KBM-7 (cell line): Measurements from ENCODE around the gene ELAVL4.

Source experiments
- DNase-seq: peaks from one replicate; pipeline ENCODE4 v3.0.0-alpha.2; 2015
- in situ Hi-C: fragments of 300-500 bp; cut with MboI; formaldehyde crosslinking; loops from 2 replicates; pipeline ENCODE4 v1.14.3; 2020; ENCODE audit warnings: low sequenced_read_pairs, low pct_unique_long_range_greater_than_20kb, mixed read lengths

ELAVL4 gene

GRCh38 chr1:50172299-50172698 is 63.6 kb downstream of the ELAVL4 start:
- in situ Hi-C loops, result no loop called here
- DNase-seq, result no peak

GRCh38 chr1:50174101-50174500 is 65.4 kb downstream of the ELAVL4 start:
- no peak for DNase-seq
- in situ Hi-C loops, result no loop called here

- in situ Hi-C loops, result no loop called here
- no peak for DNase-seq
These were observed 67.3 kb downstream of the ELAVL4 start for GRCh38 chr1:50175719-50176639.

DNA sequence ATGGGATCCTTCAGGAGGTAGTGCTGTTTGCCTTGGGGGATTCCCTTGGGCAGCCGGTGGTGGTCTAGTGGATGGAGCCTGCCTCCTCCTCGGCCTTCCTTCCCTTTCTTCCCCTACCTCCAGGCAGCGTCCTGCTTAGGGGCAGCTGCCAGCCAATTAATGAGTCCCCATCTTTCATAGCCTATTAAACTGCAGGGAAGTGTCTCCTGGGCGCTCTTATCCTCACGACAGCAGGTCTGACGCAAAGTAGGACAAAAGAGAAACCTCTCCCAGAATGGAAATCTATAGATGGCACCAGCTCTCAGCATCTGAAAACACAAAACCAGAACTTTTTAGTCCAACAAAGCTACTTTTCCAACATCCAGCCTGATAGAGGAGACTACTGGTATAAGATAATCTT is 69.3 kb downstream of the ELAVL4 start:
- no peak for DNase-seq
- in situ Hi-C loops, result no loop called here

GRCh38 chr1:50179639-50180038 is 70.9 kb downstream of the ELAVL4 start:
- DNase-seq, result no peak
- in situ Hi-C loops, result no loop called here

DNA sequence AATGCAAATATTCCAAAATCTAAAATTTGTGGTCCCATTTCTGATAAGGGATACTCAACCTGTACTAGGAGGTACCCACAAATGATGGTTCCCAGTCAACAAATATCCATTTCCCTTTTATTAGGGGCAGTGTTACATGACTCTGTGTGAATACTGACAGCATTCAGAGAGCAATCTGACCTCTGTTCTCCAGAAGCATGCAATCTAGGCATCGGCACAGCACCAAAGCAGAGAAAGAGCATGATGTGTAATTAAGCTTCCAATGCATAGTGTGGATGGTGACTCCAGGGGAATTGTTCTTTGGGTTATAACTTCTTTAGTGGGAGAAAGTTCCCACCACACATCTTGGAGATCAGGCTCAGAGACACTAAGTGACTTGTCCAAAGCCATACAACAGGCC is 71.6 kb downstream of the ELAVL4 start:
- in situ Hi-C loops, result no loop called here
- no peak for DNase-seq

GRCh38 chr1:50181027-50181663 is 72.4 kb downstream of the ELAVL4 start:
- in situ Hi-C loops, result no loop called here
- DNase-seq, result no peak

DNA sequence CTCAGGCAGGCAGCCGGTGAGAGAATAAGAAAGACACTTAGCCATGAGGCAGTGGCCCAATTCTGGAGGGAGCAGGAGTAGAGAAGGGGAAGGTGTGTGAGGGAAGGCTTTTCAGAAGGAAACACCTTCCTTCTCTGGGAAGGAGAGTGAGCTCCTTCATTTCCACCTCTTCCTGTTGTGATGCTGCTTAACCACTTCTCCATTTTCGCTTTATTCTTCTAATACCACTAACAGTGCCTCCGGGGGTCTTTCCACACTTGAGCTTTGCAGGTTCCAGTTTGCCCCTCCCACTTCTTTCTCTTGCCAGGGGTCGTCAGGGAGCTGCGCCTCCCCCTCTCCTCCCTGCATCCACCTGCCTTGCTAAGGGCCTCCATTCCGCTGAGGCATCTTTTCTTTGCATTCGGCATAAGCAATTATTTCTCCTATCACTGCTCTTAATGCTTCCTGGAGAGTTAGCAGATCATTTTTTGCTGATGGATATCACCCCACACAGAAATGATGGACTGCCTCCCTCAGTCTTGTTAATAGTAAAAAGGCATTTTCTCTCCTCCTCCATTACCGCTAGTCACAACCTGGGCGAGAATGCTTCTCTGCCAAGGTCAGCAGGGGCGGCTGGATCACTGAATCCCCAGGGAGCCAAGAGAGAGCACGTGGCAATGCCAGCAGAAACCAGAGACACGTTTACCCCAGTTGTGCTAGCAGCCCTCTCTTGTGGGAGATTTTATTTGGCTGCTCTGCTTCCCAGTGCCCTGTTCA is 74.8 kb downstream of the ELAVL4 start:
- peak; percentile 15 for DNase-seq
- in situ Hi-C loops, result no loop called here

DNA sequence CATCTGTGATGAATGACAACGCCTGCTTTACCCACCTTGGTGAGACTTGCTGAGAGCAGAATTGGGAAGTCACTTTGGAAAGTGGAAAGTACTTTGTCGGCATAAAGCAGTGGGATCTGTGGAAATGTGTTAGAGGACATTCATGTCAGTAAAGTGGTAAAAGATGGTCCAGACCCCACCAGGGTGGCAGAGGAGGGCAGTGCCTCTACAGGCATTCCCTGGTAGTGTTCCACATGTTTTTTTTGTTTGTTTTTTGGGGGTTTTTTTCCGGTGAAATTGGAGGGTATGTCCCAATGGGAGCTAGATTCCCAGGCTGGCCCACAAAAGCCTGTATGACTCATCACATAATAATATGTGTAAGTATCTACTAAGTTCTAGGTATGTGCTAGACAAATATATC is 80.6 kb downstream of the ELAVL4 start:
- in situ Hi-C loops, result no loop called here

DNA sequence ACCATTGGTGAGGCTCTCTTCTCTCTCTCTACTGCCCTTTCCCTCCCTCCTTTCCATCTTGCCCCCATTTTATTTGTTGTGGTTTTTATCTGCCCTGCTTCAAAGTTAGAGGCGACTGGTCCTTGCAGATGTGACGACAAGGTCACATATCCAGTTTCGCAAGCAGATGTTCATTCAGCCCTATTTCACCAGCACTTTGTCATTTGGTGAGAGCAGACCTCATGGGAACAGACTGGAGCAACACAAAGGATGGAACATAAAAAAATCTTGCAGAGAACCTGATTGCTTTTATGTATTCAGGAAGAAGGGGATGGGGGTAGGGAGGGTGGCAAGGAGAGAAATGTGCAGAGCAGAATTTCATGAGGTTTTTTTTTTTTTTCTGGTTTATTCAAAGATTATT is 84.3 kb downstream of the ELAVL4 start:
- DNase-seq, result no peak
- in situ Hi-C loops, result no loop called here

More for the DNA sequence above, 80.6 kb downstream of the ELAVL4 start:
- no peak for DNase-seq

GRCh38 chr1:50195205-50195604 is 86.5 kb downstream of the ELAVL4 start:
- no peak for DNase-seq
- in situ Hi-C loops, result no loop called here

DNA sequence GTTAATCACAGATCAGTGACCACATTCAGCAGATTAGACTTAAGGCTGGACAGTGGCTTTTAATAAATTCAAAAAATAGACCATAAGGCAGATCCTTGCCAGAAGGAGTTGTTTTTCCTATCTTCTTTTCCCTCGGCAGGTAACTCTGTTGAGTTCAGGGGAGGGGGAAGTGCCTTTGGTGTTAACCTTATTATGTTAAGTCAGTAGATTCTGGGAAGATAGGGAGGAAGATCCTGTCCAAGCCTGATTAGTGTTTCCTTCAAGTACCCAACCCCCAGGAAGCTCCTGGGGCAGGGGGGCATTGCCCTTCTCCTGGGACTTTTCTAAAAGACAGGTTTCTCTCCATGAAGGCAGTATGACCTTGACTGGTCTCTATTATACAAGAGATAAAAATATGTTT is 87.4 kb downstream of the ELAVL4 start:
- in situ Hi-C loops, result no loop called here
- DNase-seq, result no peak

DNA sequence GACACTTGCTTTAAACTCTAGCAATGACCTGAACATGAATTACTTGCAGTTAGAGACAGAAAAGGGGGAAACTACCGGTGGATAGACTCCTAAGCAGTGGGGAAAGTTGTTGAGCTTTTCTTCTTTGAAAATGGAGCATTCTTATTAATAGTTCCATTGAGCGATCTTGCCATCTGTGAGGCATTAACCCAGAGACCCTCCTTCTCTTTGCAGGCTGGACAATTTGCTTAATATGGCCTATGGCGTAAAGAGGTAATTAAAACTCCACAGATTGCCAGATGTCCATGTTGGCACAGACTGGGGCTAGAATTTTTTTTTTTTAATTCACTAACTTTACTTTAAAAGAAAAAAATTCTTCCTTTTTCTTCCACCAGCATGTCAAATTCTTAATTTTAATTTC is 88.5 kb downstream of the ELAVL4 start:
- in situ Hi-C loops, result no loop called here
- DNase-seq, result no peak

DNA sequence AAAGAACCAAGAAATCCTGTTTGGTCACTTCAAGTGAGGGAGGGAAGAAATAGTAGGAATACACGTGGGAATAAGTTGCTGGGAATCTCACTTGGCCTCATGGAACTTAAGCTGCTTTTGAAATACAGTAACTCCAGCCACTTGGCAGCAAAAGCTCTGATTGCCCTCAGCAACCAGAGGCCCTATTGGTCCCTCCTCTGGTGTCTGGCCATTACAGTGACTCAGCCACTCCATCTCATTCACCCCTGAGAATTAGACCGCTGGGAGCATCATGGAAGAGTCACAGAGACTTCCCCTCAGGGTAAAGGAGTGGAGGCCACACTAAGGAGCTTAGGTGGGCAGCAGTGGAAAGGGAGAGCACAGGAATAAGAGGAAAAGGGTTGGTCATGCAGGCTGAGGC is 99.6 kb downstream of the ELAVL4 start:
- in situ Hi-C loops, result no loop called here
- no peak for DNase-seq

GRCh38 chr1:50208756-50209155 is 100.0 kb downstream of the ELAVL4 start:
- in situ Hi-C loops, result no loop called here
- DNase-seq, result no peak

DNA sequence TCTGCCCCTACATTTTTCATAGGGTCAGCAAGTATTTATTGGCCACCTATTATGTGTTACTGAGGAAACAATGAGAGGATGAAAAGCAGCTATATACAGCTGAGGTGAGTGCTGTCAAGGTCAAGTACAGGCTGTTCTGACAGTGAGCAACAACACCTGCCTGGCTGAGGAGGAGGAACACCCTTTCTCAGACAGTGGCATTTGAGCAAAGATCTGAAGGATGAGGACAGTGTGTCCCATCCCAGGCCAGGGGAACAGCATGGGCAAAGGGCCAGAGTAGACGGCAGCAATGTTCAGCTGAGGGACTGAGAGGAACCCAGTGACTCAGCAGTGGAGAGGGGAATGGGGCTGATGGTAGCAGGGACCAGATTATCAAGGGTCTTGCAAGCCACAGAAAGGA is 101.0 kb downstream of the ELAVL4 start:
- in situ Hi-C loops, result no loop called here
- DNase-seq, result no peak

DNA sequence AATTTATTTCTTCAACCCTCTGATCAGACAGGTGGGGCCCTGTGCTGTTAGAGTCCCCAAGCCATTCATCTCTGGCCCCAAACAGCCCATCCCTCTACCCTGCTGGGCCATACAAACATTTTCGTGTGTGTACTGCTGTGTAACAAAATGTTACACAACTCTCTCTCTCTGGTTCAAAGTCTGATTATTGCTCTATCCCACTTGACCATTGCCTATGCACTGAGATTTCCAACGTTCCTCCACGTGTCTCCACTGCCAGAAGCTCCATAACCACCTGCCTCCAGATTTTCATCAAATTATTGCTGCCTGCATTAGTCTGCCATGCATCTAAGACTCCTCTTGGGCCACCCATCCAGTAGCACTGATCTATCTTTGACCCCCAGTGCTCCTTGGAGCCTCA is 104.8 kb downstream of the ELAVL4 start:
- DNase-seq, result no peak
- in situ Hi-C loops, result no loop called here

- in situ Hi-C loops, result no loop called here
- DNase-seq, result no peak
These were observed 106.0 kb downstream of the ELAVL4 start for GRCh38 chr1:50214717-50215116.

GRCh38 chr1:50218344-50219120 is 109.8 kb downstream of the ELAVL4 start:
- in situ Hi-C loops, result no loop called here
- DNase-seq, result no peak
